ENCODE results near the gene HMGN1.

DNA sequence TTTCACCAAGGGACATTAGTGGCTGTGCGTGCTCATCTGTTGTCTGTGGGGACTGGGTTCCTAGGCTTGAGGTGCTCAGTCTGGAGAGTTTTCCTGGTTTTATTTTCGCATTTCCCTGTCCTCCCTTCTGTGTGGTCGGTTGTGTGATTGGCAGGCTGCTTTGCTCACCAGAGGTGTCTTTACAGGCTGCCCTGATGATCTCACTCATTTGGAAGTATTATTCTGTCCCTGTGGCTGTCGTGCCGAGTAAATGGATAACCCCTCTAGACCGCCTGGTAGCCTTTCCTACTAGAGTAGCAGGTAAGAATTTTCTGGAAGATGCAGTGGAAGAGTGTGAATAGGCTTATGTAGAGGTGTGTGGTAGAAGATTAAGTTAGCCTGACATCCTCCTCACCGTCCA, 44.1 kb upstream of the HMGN1 start:
- TF ChIP-seq, protein P1, sequence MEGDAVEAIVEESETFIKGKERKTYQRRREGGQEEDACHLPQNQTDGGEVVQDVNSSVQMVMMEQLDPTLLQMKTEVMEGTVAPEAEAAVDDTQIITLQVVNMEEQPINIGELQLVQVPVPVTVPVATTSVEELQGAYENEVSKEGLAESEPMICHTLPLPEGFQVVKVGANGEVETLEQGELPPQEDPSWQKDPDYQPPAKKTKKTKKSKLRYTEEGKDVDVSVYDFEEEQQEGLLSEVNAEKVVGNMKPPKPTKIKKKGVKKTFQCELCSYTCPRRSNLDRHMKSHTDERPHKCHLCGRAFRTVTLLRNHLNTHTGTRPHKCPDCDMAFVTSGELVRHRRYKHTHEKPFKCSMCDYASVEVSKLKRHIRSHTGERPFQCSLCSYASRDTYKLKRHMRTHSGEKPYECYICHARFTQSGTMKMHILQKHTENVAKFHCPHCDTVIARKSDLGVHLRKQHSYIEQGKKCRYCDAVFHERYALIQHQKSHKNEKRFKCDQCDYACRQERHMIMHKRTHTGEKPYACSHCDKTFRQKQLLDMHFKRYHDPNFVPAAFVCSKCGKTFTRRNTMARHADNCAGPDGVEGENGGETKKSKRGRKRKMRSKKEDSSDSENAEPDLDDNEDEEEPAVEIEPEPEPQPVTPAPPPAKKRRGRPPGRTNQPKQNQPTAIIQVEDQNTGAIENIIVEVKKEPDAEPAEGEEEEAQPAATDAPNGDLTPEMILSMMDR (IDR thresholded peaks at IDR 0.05), result no peak
- no peak for TF ChIP-seq POLR2A (IDR thresholded peaks at IDR 0.05)

All from ovary (tissue), 3 donors.